Sigmoid colon (tissue), 3 donors: ENCODE data around the gene TEX35.

Experiments
- POLR2A ChIP-seq, 2 donors: fragments of 450-650 bp; IDR thresholded peaks; one replicate each; pipeline ENCODE4 v1.6.1; 2016; ENCODE audit warnings: antibody characterized with exemption in 2 of 2, mild to moderate bottlenecking in 2 of 2, moderate library complexity in 2 of 2
- TF ChIP-seq, protein P1 (sequence below), 4 experiments: fragments of 450-650 bp in 3 of 4; fragments of 200-600 bp in 1 of 4; IDR thresholded peaks; one replicate each; pipeline ENCODE4 v1.5.1; 2016 to 2019; ENCODE audit warnings: antibody characterized with exemption in 4 of 4, mild to moderate bottlenecking in 3 of 4, moderate library complexity in 2 of 4

GRCh38 chr1:178518894-178519293 lies 6.0 kb downstream of the TEX35 start:
- TF ChIP-seq, protein P1, sequence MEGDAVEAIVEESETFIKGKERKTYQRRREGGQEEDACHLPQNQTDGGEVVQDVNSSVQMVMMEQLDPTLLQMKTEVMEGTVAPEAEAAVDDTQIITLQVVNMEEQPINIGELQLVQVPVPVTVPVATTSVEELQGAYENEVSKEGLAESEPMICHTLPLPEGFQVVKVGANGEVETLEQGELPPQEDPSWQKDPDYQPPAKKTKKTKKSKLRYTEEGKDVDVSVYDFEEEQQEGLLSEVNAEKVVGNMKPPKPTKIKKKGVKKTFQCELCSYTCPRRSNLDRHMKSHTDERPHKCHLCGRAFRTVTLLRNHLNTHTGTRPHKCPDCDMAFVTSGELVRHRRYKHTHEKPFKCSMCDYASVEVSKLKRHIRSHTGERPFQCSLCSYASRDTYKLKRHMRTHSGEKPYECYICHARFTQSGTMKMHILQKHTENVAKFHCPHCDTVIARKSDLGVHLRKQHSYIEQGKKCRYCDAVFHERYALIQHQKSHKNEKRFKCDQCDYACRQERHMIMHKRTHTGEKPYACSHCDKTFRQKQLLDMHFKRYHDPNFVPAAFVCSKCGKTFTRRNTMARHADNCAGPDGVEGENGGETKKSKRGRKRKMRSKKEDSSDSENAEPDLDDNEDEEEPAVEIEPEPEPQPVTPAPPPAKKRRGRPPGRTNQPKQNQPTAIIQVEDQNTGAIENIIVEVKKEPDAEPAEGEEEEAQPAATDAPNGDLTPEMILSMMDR (IDR thresholded peaks at IDR 0.05) = no peak
- no peak for TF ChIP-seq POLR2A (IDR thresholded peaks at IDR 0.05)
